Thoracic aorta (tissue), 2 donors: Measurements from ENCODE around the gene SALL3. TPM values are rescaled to one million over a fixed set of nuclear protein-coding genes. Genes with fewer than 3 reads are reported as not detected.

ENCODE experiments used
- ATAC-seq: fragments of 150-250 bp; one replicate; pipeline ENCODE4 v1.8.0; 2017; ENCODE audit warnings: low read depth; ENCODE audit not compliant: insufficient number of reproducible peaks, low FRiP score
- DNase-seq: peaks from one replicate; pipeline ENCODE4 v3.0.0-alpha.2; 2020; ENCODE audit warnings: low spot score
- H3K27ac ChIP-seq, 2 donors: fragments of 200-600 bp; sonication (generic); 1 replicate in 1 of 2; 2 replicates in 1 of 2; pipeline ENCODE4 v1.5.1; 2016; ENCODE audit warnings: mild to moderate bottlenecking in 2 of 2, moderate library complexity in 2 of 2
- H3K27me3 ChIP-seq: fragments of 200-600 bp; sonication (generic); replicated peaks from 2 replicates; pipeline ENCODE4 v1.6.0; 2016; ENCODE audit warnings: mild to moderate bottlenecking; ENCODE audit not compliant: insufficient read depth
- H3K36me3 ChIP-seq: fragments of 200-600 bp; sonication (generic); one replicate; pipeline ENCODE4 v1.5.1; 2016
- H3K4me1 ChIP-seq, 2 donors: fragments of 200-600 bp; sonication (generic); 1 replicate in 1 of 2; 2 replicates in 1 of 2; pipeline versions ENCODE4 v1.5.1 to v1.6.0; 2016; ENCODE audit warnings: low read depth in 2 of 2, mild to moderate bottlenecking in 1 of 2; ENCODE audit not compliant: control insufficient read depth in 1 of 2
- H3K4me3 ChIP-seq: fragments of 200-600 bp; sonication (generic); 2 replicates; pipeline ENCODE4 v1.5.1; 2016; ENCODE audit warnings: mild to moderate bottlenecking
- H3K9me3 ChIP-seq: fragments of 200-600 bp; sonication (generic); 2 replicates; pipeline ENCODE4 v1.5.1; 2016
- total RNA-seq, 2 donors: library from RNA; depleted of rRNA; stranded (reverse); fragments of >200 nt; gene quantifications; one replicate each; pipeline versions ENCODE4 v1.1.0 to v1.2.3, GENCODE V29; 2016
- TF ChIP-seq, protein P1 (sequence below): fragments of 200-600 bp; sonication (generic); IDR thresholded peaks from one replicate; pipeline ENCODE4 v1.5.1; 2019; ENCODE audit warnings: antibody characterized with exemption

SALL3 gene
- total RNA-seq, 2 donors from 2014 or later: not detected

DNA sequence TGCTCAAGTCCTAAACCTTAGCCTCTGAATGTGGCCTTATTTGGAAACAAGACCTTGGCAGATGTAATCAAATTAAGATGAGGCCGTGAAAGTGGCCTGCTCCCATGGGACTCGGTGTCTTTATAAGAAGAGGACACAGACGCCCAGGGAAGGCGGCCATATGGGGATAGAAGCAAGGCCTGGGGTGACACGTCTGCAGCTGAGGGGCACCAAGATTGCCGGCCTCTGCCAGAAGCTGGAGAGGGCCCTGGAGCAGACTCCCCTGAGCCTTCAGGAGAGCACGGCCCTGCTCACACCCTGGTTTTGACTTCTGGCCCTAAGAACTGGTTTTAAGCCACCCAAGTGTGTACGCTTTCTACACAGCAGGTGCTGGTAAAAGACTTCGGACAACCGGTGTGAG is 29.2 kb upstream of the SALL3 start:
- Histone ChIP-seq H3K9me3 (no peaks in the 10 kb centered on the region), H3K27ac (no peak overlapping the region), H3K4me3 (no peak overlapping the region), H3K36me3 (no peaks in the 10 kb centered on the region), H3K27me3 (no peaks in the 10 kb centered on the region), H3K4me1 (no peaks in the 10 kb centered on the region)
- DNase-seq (no peak), ATAC-seq (no peak)
- TF ChIP-seq, protein P1, sequence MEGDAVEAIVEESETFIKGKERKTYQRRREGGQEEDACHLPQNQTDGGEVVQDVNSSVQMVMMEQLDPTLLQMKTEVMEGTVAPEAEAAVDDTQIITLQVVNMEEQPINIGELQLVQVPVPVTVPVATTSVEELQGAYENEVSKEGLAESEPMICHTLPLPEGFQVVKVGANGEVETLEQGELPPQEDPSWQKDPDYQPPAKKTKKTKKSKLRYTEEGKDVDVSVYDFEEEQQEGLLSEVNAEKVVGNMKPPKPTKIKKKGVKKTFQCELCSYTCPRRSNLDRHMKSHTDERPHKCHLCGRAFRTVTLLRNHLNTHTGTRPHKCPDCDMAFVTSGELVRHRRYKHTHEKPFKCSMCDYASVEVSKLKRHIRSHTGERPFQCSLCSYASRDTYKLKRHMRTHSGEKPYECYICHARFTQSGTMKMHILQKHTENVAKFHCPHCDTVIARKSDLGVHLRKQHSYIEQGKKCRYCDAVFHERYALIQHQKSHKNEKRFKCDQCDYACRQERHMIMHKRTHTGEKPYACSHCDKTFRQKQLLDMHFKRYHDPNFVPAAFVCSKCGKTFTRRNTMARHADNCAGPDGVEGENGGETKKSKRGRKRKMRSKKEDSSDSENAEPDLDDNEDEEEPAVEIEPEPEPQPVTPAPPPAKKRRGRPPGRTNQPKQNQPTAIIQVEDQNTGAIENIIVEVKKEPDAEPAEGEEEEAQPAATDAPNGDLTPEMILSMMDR: no peak

DNA sequence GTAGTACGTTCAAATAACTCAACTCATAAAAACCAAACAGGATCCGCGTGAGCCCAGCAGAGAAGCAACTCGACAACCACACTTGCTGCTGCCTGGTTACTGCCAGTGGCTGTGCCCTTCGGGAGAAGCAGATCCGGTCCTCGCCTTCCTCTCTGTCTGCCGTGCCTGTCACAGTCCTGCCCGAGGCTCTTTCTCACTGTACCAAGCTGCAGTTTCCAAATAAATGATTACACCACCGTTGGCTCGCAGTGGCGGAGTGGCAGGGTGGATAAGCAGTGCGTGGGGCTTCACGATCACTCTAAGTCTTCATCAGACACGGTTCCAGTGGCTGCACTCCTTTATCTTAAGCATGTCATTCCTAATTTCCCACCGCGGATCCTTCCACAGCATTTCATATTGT is 26.1 kb upstream of the SALL3 start:
- Histone ChIP-seq H3K4me1 (no peaks in the 10 kb centered on the region), H3K27me3 (no peaks in the 10 kb centered on the region), H3K36me3 (no peaks in the 10 kb centered on the region), H3K4me3 (no peak overlapping the region), H3K27ac (no peak overlapping the region), H3K9me3 (no peaks in the 10 kb centered on the region)
- TF ChIP-seq, protein P1: no peak
- no peak for DNase-seq
- no peak for ATAC-seq

DNA sequence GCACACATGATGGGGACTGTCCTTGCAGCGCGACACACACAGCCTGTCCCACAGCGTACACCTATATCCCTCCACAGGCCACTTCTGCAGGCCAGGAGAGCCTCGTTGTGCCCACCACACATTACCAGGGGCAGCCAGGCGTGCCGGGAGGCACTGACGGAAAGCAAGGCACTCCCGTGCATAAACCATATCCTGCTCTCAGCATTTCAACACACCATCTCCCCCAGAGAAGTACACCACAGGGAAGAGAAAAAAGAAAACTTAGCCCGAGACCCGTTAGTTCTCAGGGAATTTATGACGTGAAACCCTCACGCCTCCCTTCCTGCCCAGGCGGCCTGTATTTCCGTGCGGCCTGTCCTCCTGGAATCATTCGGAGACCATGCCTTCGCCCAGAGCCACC is 24.6 kb upstream of the SALL3 start:
- Histone ChIP-seq H3K4me1 (no peaks in the 10 kb centered on the region), H3K27me3 (no peaks in the 10 kb centered on the region), H3K36me3 (no peaks in the 10 kb centered on the region), H3K27ac (no peak overlapping the region), H3K4me3 (no peak overlapping the region), H3K9me3 (no peaks in the 10 kb centered on the region)
- DNase-seq (no peak), ATAC-seq (no peak)
- TF ChIP-seq, protein P1: no peak

DNA sequence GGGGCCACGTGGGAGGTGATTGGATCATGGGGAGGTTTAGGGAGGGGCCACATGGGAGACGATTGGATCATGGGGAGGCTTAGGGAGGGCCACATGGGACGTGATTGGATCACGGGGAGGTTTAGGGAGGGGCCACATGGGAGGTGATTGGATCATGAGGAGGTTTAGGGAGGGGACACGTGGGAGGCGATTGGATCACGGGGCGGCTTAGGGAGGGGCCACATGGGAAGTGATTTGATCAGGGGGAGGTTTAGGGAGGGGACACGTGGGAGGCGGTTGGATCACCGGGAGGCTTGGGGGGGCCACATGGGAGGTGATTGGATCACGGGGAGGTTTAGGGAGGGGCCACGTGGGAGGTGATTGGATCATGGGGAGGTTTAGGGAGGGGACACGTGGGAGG is 22.5 kb upstream of the SALL3 start:
- ATAC-seq (no peak), DNase-seq (no peak)
- TF ChIP-seq, protein P1: no peak
- Histone ChIP-seq H3K27ac (no peak overlapping the region), H3K36me3 (no peaks in the 10 kb centered on the region), H3K4me3 (no peak overlapping the region), H3K9me3 (no peaks in the 10 kb centered on the region), H3K4me1 (no peaks in the 10 kb centered on the region), H3K27me3 (no peaks in the 10 kb centered on the region)

DNA sequence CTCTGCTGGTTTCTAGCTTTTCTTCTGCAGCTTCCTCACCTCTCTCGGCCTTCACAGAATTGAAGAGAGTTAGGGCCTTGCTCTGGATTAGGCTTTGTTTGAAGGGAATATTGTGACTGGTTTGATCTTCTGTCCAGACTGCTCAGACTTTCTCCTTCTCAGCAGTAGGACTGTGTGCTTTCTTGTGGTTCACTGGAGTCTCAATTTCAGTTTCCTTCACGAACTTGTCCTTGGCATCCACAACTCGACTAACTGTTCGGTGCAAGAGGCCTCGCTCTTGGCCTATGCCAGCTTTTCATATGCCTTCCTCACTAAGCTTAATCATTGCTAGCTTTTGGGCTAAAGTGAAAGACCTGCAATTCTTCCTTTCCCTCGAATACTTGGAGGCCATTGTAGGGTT is 18.9 kb upstream of the SALL3 start:
- Histone ChIP-seq H3K9me3 (no peaks in the 10 kb centered on the region), H3K27me3 (no peaks in the 10 kb centered on the region), H3K27ac (no peak overlapping the region), H3K36me3 (no peaks in the 10 kb centered on the region), H3K4me1 (no peaks in the 10 kb centered on the region), H3K4me3 (no peak overlapping the region)
- ATAC-seq (no peak), DNase-seq (no peak)
- TF ChIP-seq, protein P1: no peak
